ENCODE results near the gene NUTF2.

DNA sequence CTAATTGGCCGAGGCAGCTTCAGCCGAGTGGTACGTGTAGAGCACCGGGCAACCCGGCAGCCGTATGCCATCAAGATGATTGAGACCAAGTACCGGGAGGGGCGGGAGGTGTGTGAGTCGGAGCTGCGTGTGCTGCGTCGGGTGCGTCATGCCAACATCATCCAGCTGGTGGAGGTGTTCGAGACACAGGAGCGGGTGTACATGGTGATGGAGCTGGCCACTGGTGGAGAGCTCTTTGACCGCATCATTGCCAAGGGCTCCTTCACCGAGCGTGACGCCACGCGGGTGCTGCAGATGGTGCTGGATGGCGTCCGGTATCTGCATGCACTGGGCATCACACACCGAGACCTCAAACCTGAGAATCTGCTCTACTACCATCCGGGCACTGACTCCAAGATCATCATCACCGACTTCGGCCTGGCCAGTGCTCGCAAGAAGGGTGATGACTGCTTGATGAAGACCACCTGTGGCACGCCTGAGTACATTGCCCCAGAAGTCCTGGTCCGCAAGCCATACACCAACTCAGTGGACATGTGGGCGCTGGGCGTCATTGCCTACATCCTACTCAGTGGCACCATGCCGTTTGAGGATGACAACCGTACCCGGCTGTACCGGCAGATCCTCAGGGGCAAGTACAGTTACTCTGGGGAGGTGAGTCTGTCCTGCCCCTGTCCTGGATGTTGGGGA lies 62.5 kb downstream of the NUTF2 start:
- TF ChIP-seq, protein P1, sequence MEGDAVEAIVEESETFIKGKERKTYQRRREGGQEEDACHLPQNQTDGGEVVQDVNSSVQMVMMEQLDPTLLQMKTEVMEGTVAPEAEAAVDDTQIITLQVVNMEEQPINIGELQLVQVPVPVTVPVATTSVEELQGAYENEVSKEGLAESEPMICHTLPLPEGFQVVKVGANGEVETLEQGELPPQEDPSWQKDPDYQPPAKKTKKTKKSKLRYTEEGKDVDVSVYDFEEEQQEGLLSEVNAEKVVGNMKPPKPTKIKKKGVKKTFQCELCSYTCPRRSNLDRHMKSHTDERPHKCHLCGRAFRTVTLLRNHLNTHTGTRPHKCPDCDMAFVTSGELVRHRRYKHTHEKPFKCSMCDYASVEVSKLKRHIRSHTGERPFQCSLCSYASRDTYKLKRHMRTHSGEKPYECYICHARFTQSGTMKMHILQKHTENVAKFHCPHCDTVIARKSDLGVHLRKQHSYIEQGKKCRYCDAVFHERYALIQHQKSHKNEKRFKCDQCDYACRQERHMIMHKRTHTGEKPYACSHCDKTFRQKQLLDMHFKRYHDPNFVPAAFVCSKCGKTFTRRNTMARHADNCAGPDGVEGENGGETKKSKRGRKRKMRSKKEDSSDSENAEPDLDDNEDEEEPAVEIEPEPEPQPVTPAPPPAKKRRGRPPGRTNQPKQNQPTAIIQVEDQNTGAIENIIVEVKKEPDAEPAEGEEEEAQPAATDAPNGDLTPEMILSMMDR (IDR thresholded peaks at IDR 0.05), result no peak
- no peak for TF ChIP-seq POLR2A (IDR thresholded peaks at IDR 0.05)

Measured in Peyer's patch (tissue), 4 donors.